GM12874 (cell line): ENCODE results near the gene BARX1.

Experiments used
- CTCF ChIP-seq: IDR thresholded peaks from 2 replicates; pipeline ENCODE4 v1.5.1; 2011; ENCODE audit warnings: low read depth, mild to moderate bottlenecking, control low read depth, low read length, moderate library complexity; ENCODE audit not compliant: insufficient read depth

The BARX1 gene

DNA sequence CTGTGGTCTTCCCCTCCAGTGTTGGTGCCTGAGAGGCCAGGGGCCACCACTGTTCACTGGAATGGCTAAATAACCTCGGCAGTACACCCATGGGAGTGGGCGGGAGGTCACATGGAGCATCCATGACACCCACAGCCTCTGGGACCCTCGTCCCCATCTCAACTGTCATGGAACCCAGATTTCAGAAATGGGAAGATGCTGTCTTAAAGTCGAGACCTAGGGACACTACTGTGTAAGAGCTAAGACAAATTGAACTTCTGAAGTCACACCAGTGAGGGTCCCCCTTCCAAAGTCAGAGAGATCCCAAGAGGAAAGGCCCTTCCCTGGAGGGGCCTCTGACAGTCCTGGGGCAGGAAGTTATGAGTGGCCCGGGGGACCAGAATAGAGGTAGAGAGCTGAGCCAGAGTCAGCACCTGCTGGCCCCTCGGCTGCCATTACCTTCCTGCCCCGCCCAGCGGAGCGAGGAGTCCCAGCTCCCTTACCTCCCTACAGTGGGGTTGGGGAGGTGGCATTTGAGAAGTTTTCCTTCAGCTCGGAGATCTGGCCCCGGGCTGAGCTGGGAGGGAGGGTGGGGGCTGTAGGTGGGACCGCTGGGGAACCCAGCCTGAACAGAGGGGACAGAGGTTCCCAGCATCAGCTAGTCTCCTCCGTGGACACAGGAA lies 7.6 kb downstream of the BARX1 start:
- TF ChIP-seq CTCF = no peak

DNA sequence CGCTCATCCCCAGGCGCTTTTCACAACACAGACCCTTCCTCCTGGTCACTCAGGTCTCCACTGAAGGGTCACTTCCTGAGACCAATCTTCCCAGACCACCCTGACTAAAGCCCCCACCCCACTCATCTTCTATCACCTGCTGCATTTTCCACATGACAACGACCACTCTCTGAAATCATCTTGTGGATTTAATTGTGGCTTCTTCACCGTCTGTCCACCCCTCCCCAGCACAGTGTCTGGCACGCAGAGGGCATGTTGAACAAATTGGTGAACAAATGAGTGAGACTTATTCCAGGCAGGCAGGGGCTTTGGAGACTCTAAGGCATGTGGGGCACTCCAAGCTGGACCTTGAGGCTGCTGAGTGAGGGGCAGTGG lies 8.8 kb downstream of the BARX1 start:
- TF ChIP-seq CTCF = no peak

- no peak for TF ChIP-seq CTCF
Observed at GRCh38 chr9:93945400-93946337, 9.5 kb downstream of the BARX1 start.

GRCh38 chr9:93944011-93944410 lies 11.1 kb downstream of the BARX1 start:
- TF ChIP-seq CTCF = no peak

DNA sequence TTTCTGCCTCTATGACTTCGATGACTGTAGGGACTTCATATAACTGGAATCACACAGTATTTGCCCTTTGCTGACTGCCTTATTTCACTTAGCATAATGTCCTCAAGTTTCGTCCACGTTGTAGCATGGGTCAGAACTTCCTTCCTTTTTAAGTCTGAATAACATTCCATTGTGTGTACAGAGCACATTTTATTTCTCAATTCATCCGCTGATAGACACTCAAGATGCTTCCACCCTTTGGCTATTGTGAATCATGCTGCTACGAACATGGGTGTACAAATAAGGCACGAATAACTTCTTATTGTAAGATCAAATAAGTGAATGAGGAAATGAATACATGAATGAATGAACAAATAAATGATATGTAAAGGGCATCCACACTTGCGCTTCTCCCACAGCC lies 13.0 kb downstream of the BARX1 start:
- TF ChIP-seq CTCF = no peak

DNA sequence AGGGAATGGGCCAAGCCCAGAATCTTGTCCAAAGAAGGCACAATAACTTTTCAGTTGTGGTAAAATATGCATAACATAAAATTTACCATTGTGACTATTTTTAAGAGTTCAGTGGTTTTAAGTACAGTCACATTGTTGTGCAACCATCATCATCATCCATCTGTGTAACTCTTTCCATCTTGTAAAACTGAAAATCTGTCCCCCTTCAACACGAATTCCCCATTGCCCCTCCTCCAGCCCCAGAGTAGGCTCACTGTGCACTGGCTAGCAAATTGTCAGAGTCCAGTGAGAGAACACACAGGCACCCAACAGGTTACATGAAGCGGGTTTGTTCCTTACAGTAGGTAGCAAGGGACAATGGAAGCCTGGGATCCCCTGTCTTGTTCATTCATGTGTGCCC lies 13.7 kb downstream of the BARX1 start:
- TF ChIP-seq CTCF = no peak

GRCh38 chr9:93940951-93941350 lies 14.2 kb downstream of the BARX1 start:
- no peak for TF ChIP-seq CTCF
